K562 (cell line): Measurements from ENCODE around the gene MEA1.

Experiments
- BHLHE40 ChIP-seq: IDR thresholded peaks from 2 replicates; pipeline ENCODE4 v1.6.1; 2011; ENCODE audit warnings: low read length, improper control_type of control experiment
- CBX3 ChIP-seq, 2 experiments: IDR thresholded peaks; 1 replicate in 1 of 2; 2 replicates in 1 of 2; pipeline ENCODE4 v1.6.1; 2012; ENCODE audit warnings: inconsistent platforms in 2 of 2, low read length in 2 of 2, borderline replicate concordance in 1 of 2, control low read depth in 1 of 2
- CHAMP1 ChIP-seq: fragments of 450-650 bp; IDR thresholded peaks from 2 replicates; pipeline ENCODE4 v1.6.1; 2016; ENCODE audit warnings: mild to moderate bottlenecking
- CTCF ChIP-seq, 3 experiments: IDR thresholded peaks in 2 of 3; conservative IDR thresholded peaks in 1 of 3; 2 replicates each; pipeline ENCODE4 v1.5.1; 2011 to 2012; ENCODE audit warnings: low read length in 3 of 3, mild to moderate bottlenecking in 3 of 3, control low read depth in 2 of 3, improper control_type of control experiment in 1 of 3, inconsistent platforms in 1 of 3, low read depth in 1 of 3, mixed read lengths in 1 of 3, moderate library complexity in 1 of 3; ENCODE audit not compliant: insufficient read depth in 2 of 3
- FOS ChIP-seq: IDR thresholded peaks from 3 replicates; pipeline ENCODE4 v1.6.1; 2011; ENCODE audit not compliant: insufficient read length; ENCODE audit errors: extremely low read depth
- GTF2B ChIP-seq: IDR thresholded peaks from 2 replicates; pipeline ENCODE4 v1.6.1; 2011; ENCODE audit not compliant: insufficient read length; ENCODE audit errors: extremely low read depth
- MTA2 ChIP-seq: fragments of 450-650 bp; IDR thresholded peaks from 2 replicates; pipeline ENCODE4 v1.6.1; 2016; ENCODE audit warnings: low read depth
- PHF20 ChIP-seq: fragments of 450-650 bp; IDR thresholded peaks from 2 replicates; pipeline ENCODE4 v1.6.1; 2018; ENCODE audit not compliant: partially characterized antibody
- POLR2A ChIP-seq: fragments of 450-650 bp; conservative IDR thresholded peaks from 2 replicates; pipeline ENCODE4 v1.6.1; 2016
- TFE3 ChIP-seq: fragments of 450-650 bp; formaldehyde crosslinking; IDR thresholded peaks from 2 replicates; pipeline ENCODE4 v1.4.0; 2020; ENCODE audit warnings: mild to moderate bottlenecking, mixed read lengths

GRCh38 chr6:43050981-43051380, 37.2 kb upstream of the MEA1 start:
- TF ChIP-seq TFE3 (CRISPR knock-in tag) (no peak), GTF2B (no peak), BHLHE40 (no peak), CHAMP1 (no peak), MTA2 (no peak), CTCF (IDR thresholded peaks at IDR 0.05 in 2 of 3, conservative IDR thresholded peaks at IDR 0.05 in 1 of 3; ENCODE audit: insufficient read depth in 2 of 3, low read depth in 1 of 3, low read length in 3 of 3) (no peak), POLR2A (no peak), CBX3 (IDR thresholded peaks at IDR 0.05; ENCODE audit: borderline replicate concordance in 1 of 2, low read length in 2 of 2) (no peak), FOS (no peak), PHF20 (no peak)
